Neural cell (in vitro differentiated cells): ENCODE measurements around the gene SNTG2. TPM values are rescaled to one million over a fixed set of nuclear protein-coding genes. Genes with fewer than 3 reads are reported as not detected.

ENCODE experiments used
- H2AFZ ChIP-seq: fragments of 200-600, 300-800 bp; sonication (generic), shearing (Covaris generic); 2 replicates; pipeline ENCODE4 v1.6.0; 2014; ENCODE audit warnings: low read depth, mild to moderate bottlenecking, antibody characterized with exemption, low read length, moderate library complexity
- H3F3A ChIP-seq: fragments of 200-600 bp; shearing (Covaris generic); 2 replicates; pipeline ENCODE4 v1.6.1; 2016; ENCODE audit warnings: mild to moderate bottlenecking, moderate library complexity, mixed read lengths, antibody characterized with exemption, low read length; ENCODE audit not compliant: insufficient read depth, poor library complexity, severe bottlenecking
- H3K27ac ChIP-seq: fragments of 200-600, 300-800 bp; sonication (generic), shearing (Covaris generic); 2 replicates; pipeline ENCODE4 v1.5.1; 2014; ENCODE audit warnings: mild to moderate bottlenecking, low read length, moderate library complexity
- H3K27me3 ChIP-seq: fragments of 300-800, 200-600 bp; sonication (generic), shearing (Covaris generic); 2 replicates; pipeline ENCODE4 v1.6.0; 2014; ENCODE audit warnings: mild to moderate bottlenecking, low read depth, low read length, moderate library complexity; ENCODE audit not compliant: insufficient read depth
- H3K36me3 ChIP-seq: fragments of 300-800, 200-600 bp; sonication (generic), shearing (Covaris generic); 2 replicates; pipeline ENCODE4 v1.5.1; 2014; ENCODE audit warnings: mild to moderate bottlenecking, antibody characterized with exemption, low read length, moderate library complexity; ENCODE audit not compliant: insufficient read depth
- H3K4me2 ChIP-seq: fragments of 300-800, 200-600 bp; sonication (generic), shearing (Covaris generic); 2 replicates; pipeline ENCODE4 v1.6.0; 2014; ENCODE audit warnings: mild to moderate bottlenecking, low read length
- H3K4me3 ChIP-seq: fragments of 300-800, 200-600 bp; sonication (generic), shearing (Covaris generic); 2 replicates; pipeline ENCODE4 v1.5.1; 2014; ENCODE audit warnings: mild to moderate bottlenecking, low read length, moderate library complexity
- H3K79me2 ChIP-seq: fragments of 200-600 bp; shearing (Covaris generic); replicated peaks from 2 replicates; pipeline ENCODE4 v1.6.0; 2014; ENCODE audit warnings: mild to moderate bottlenecking, low read length, moderate library complexity; ENCODE audit not compliant: insufficient read depth
- H3K9ac ChIP-seq: fragments of 300-800, 200-600 bp; sonication (generic), shearing (Covaris generic); 2 replicates; pipeline ENCODE4 v1.6.1; 2016; ENCODE audit warnings: mild to moderate bottlenecking, low read length, mixed read lengths
- H3K9me2 ChIP-seq: fragments of 200-600 bp; shearing (Covaris generic); 2 replicates; pipeline ENCODE4 v1.6.1; 2016; ENCODE audit warnings: mild to moderate bottlenecking, low read length, mixed read lengths; ENCODE audit not compliant: insufficient read depth
- H3K9me3 ChIP-seq: fragments of 200-600, 300-800 bp; sonication (generic), shearing (Covaris generic); 2 replicates; pipeline ENCODE4 v1.6.1; 2016; ENCODE audit warnings: mild to moderate bottlenecking, mixed run types, low read length, moderate library complexity, mixed read lengths
- H4K20me1 ChIP-seq: fragments of 200-600 bp; shearing (Covaris generic); 2 replicates; pipeline ENCODE4 v1.6.1; 2016; ENCODE audit warnings: mild to moderate bottlenecking, mixed run types; ENCODE audit not compliant: insufficient read depth
- EP300 ChIP-seq: fragments of 450-650 bp; conservative IDR thresholded peaks from 2 replicates; pipeline ENCODE4 v1.6.1; 2014; ENCODE audit warnings: antibody characterized with exemption, mild to moderate bottlenecking, moderate library complexity; ENCODE audit not compliant: poor library complexity, severe bottlenecking
- EZH2 ChIP-seq: fragments of 200-600, 300-800 bp; shearing (Covaris generic), sonication (generic); IDR thresholded peaks from 2 replicates; pipeline ENCODE4 v1.6.1; 2014; ENCODE audit warnings: antibody characterized with exemption, low read length, borderline replicate concordance, mild to moderate bottlenecking; ENCODE audit not compliant: insufficient read depth, poor library complexity, severe bottlenecking
- MXI1 ChIP-seq: fragments of 450-650 bp; conservative IDR thresholded peaks from 2 replicates; pipeline ENCODE4 v1.6.1; 2014; ENCODE audit warnings: antibody characterized with exemption, mild to moderate bottlenecking; ENCODE audit not compliant: poor library complexity, severe bottlenecking
- POLR2AphosphoS5 ChIP-seq: IDR thresholded peaks from 2 replicates; pipeline ENCODE4 v1.6.1; 2012
- RAD21 ChIP-seq: fragments of 450-650 bp; conservative IDR thresholded peaks from 2 replicates; pipeline ENCODE4 v1.6.1; 2014; ENCODE audit warnings: antibody characterized with exemption, mild to moderate bottlenecking, moderate library complexity
- SMC3 ChIP-seq: fragments of 450-650 bp; conservative IDR thresholded peaks from 2 replicates; pipeline ENCODE4 v1.6.1; 2014; ENCODE audit warnings: antibody characterized with exemption, mild to moderate bottlenecking, moderate library complexity; ENCODE audit not compliant: poor library complexity
- TAF1 ChIP-seq: IDR thresholded peaks from 2 replicates; pipeline ENCODE4 v1.6.1; 2012; ENCODE audit warnings: low read depth
- polyA plus RNA-seq: library from polyadenylated mRNA; depleted of rRNA; stranded (reverse); fragments of >200 nt; gene quantifications from 2 replicates; pipeline ENCODE4 v1.2.3, GENCODE V29; 2014
- TF ChIP-seq, protein P1 (sequence below): fragments of 450-650 bp; IDR thresholded peaks from 2 replicates; pipeline ENCODE4 v1.5.1; 2014; ENCODE audit warnings: antibody characterized with exemption, mild to moderate bottlenecking, moderate library complexity; ENCODE audit not compliant: poor library complexity, severe bottlenecking
- TF ChIP-seq, protein P2 (sequence below): IDR thresholded peaks from 2 replicates; pipeline ENCODE4 v1.6.1; 2012; ENCODE audit warnings: borderline replicate concordance

SNTG2 gene
- polyA plus RNA-seq, 1 donor from 2014 or later, result not detected

DNA sequence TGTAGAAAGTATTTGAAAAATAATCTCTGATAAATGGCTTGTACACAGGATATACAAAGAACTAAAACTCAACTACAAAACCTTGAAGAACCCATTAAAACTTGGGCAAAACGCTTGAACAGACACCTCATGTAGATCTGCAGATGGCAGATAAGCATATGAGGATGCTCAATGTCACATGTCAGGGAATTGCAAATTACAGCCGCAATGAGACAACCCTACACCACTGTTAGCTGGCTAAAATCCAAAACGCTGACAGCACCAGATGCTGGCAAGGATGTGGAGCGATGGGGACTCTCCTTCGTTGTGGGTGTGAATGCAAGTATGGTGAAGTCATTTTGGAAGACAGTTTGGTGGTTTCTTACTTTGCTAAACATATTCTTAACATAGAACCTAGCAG, 53.7 kb downstream of the SNTG2 start:
- H3K9ac ChIP-seq, result no peak overlapping the region
- TF ChIP-seq POLR2AphosphoS5, result no peak
- TF ChIP-seq MXI1, result no peak
- no peak for TF ChIP-seq TAF1
- no peak for TF ChIP-seq SMC3
- no peak for TF ChIP-seq EP300
- no peak for TF ChIP-seq RAD21
- TF ChIP-seq, protein P1, sequence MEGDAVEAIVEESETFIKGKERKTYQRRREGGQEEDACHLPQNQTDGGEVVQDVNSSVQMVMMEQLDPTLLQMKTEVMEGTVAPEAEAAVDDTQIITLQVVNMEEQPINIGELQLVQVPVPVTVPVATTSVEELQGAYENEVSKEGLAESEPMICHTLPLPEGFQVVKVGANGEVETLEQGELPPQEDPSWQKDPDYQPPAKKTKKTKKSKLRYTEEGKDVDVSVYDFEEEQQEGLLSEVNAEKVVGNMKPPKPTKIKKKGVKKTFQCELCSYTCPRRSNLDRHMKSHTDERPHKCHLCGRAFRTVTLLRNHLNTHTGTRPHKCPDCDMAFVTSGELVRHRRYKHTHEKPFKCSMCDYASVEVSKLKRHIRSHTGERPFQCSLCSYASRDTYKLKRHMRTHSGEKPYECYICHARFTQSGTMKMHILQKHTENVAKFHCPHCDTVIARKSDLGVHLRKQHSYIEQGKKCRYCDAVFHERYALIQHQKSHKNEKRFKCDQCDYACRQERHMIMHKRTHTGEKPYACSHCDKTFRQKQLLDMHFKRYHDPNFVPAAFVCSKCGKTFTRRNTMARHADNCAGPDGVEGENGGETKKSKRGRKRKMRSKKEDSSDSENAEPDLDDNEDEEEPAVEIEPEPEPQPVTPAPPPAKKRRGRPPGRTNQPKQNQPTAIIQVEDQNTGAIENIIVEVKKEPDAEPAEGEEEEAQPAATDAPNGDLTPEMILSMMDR, result no peak
- TF ChIP-seq EZH2, result no peak
- TF ChIP-seq, protein P2, sequence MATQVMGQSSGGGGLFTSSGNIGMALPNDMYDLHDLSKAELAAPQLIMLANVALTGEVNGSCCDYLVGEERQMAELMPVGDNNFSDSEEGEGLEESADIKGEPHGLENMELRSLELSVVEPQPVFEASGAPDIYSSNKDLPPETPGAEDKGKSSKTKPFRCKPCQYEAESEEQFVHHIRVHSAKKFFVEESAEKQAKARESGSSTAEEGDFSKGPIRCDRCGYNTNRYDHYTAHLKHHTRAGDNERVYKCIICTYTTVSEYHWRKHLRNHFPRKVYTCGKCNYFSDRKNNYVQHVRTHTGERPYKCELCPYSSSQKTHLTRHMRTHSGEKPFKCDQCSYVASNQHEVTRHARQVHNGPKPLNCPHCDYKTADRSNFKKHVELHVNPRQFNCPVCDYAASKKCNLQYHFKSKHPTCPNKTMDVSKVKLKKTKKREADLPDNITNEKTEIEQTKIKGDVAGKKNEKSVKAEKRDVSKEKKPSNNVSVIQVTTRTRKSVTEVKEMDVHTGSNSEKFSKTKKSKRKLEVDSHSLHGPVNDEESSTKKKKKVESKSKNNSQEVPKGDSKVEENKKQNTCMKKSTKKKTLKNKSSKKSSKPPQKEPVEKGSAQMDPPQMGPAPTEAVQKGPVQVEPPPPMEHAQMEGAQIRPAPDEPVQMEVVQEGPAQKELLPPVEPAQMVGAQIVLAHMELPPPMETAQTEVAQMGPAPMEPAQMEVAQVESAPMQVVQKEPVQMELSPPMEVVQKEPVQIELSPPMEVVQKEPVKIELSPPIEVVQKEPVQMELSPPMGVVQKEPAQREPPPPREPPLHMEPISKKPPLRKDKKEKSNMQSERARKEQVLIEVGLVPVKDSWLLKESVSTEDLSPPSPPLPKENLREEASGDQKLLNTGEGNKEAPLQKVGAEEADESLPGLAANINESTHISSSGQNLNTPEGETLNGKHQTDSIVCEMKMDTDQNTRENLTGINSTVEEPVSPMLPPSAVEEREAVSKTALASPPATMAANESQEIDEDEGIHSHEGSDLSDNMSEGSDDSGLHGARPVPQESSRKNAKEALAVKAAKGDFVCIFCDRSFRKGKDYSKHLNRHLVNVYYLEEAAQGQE, result no peak
- H3K79me2 ChIP-seq, result no peaks in the 10 kb centered on the region
- no peaks in the 10 kb centered on the region for H3F3A ChIP-seq
- no peak overlapping the region for H3K27ac ChIP-seq
- no peak overlapping the region for H2AFZ ChIP-seq
- no peak overlapping the region for H3K4me3 ChIP-seq
- no peaks in the 10 kb centered on the region for H3K9me2 ChIP-seq
- no peaks in the 10 kb centered on the region for H3K36me3 ChIP-seq
- H3K9me3 ChIP-seq, result no peaks in the 10 kb centered on the region
- no peaks in the 10 kb centered on the region for H3K27me3 ChIP-seq
- no peaks in the 10 kb centered on the region for H4K20me1 ChIP-seq
- H3K4me2 ChIP-seq, result no peak overlapping the region

DNA sequence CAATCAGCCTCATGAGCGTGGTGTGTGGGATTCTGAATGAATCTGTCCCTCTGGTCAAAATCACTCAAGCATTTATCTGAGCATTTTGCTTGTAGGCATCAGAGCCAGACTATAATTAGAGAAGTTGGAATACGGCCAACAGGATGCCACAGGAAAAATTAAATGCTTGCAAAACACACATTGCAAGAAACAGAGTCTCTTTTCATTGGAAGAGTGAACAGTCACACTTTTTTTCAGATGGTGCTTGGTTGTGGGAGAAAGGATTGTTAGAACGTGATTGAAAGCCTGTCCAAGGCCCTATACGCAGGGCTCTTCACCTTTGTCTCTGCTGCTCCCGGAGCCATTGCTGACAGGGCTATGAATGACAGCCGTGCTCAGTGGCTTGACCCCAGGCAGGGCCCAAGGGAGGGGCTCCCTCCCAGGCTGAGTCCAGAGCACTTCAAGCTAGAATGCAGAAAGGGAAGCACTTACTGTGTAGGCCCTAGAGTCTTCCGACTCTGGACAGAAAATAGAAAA, 59.8 kb downstream of the SNTG2 start:
- Histone ChIP-seq H3K4me3 (no peak overlapping the region), H3F3A (no peaks in the 10 kb centered on the region), H3K4me2 (peak overlapping the region; percentile 11), H3K27ac (no peak overlapping the region), H3K9ac (no peak overlapping the region), H3K79me2 (no peaks in the 10 kb centered on the region), H3K36me3 (no peaks in the 10 kb centered on the region), H3K9me3 (no peaks in the 10 kb centered on the region), H2AFZ (no peak overlapping the region), H3K9me2 (no peaks in the 10 kb centered on the region), H4K20me1 (no peaks in the 10 kb centered on the region), H3K27me3 (no peaks in the 10 kb centered on the region)
- no peak for TF ChIP-seq SMC3
- TF ChIP-seq POLR2AphosphoS5, result no peak
- TF ChIP-seq MXI1, result no peak
- TF ChIP-seq RAD21, result no peak
- TF ChIP-seq TAF1, result no peak
- no peak for TF ChIP-seq EZH2
- no peak for TF ChIP-seq EP300
- TF ChIP-seq, protein P2, result no peak
